ENCODE measurements around the gene ANKRD37. TPM values are rescaled to one million over a fixed set of nuclear protein-coding genes. Genes with fewer than 3 reads are reported as not detected.

The ANKRD37 gene
- total RNA-seq, 1 donor from 2014 or later, result 4.2 TPM

GRCh38 chr4:185379326-185380295 is 17.0 kb upstream of the ANKRD37 start:
- TF ChIP-seq CTCF (IDR thresholded peaks at IDR 0.05), result no peak
- peaks cover 46% of the 10 kb centered on the region for H3K36me3 Mint-ChIP-seq (ENCODE audit: unreplicated experiment)
- H3K9me3 Mint-ChIP-seq (ENCODE audit: unreplicated experiment), result peaks cover 13% of the 10 kb centered on the region
- no peaks in the 10 kb centered on the region for H3K27me3 Mint-ChIP-seq (ENCODE audit: unreplicated experiment)
- no peak for DNase-seq (ENCODE audit: extremely low spot score, unreplicated experiment)
- H3K4me1 Mint-ChIP-seq (ENCODE audit: unreplicated experiment), result peaks cover 3% of the 10 kb centered on the region
- H3K4me3 Mint-ChIP-seq (ENCODE audit: unreplicated experiment), result no peak overlapping the region
- no peak overlapping the region for H3K27ac Mint-ChIP-seq (ENCODE audit: unreplicated experiment)

- peaks cover 44% of the 10 kb centered on the region for H3K36me3 Mint-ChIP-seq (ENCODE audit: unreplicated experiment)
- no peak overlapping the region for H3K4me3 Mint-ChIP-seq (ENCODE audit: unreplicated experiment)
- no peaks in the 10 kb centered on the region for H3K27me3 Mint-ChIP-seq (ENCODE audit: unreplicated experiment)
- H3K27ac Mint-ChIP-seq (ENCODE audit: unreplicated experiment), result no peak overlapping the region
- DNase-seq (ENCODE audit: extremely low spot score, unreplicated experiment), result no peak
- H3K9me3 Mint-ChIP-seq (ENCODE audit: unreplicated experiment), result peaks cover 13% of the 10 kb centered on the region
- no peak for TF ChIP-seq CTCF (IDR thresholded peaks at IDR 0.05)
- H3K4me1 Mint-ChIP-seq (ENCODE audit: unreplicated experiment), result peaks cover 9% of the 10 kb centered on the region
Measured at GRCh38 chr4:185380320-185380719, 16.3 kb upstream of the ANKRD37 start.

GRCh38 chr4:185381288-185382196 is 15.1 kb upstream of the ANKRD37 start:
- no peak for DNase-seq (ENCODE audit: extremely low spot score, unreplicated experiment)
- Mint-ChIP-seq H3K9me3 (ENCODE audit: unreplicated experiment) (peaks cover 13% of the 10 kb centered on the region), H3K4me3 (ENCODE audit: unreplicated experiment) (no peak overlapping the region), H3K27me3 (ENCODE audit: unreplicated experiment) (no peaks in the 10 kb centered on the region), H3K4me1 (ENCODE audit: unreplicated experiment) (peaks cover 10% of the 10 kb centered on the region), H3K36me3 (ENCODE audit: unreplicated experiment) (peaks cover 39% of the 10 kb centered on the region), H3K27ac (ENCODE audit: unreplicated experiment) (no peak overlapping the region)
- TF ChIP-seq CTCF (IDR thresholded peaks at IDR 0.05), result no peak

DNA sequence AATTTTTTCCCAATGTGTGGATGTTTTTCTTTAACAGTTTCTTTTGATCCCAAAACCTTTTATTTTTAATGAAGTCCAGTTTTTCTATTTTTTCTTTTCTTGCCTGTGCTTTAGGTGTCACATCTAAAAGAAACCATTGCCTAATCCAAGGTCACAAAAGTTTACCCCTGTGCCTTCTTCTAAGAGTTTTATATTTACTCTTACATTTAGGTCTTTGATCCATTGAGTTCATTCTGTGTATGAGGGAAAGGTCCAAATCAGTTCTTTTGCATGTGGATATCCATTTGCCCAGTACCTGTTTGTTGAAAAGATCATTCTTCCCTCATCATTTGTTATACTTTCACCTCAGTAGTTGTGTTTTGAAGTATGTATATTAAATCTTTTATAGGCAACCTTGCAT is 13.9 kb upstream of the ANKRD37 start:
- Mint-ChIP-seq H3K36me3 (ENCODE audit: unreplicated experiment) (peaks cover 36% of the 10 kb centered on the region), H3K4me3 (ENCODE audit: unreplicated experiment) (no peak overlapping the region), H3K9me3 (ENCODE audit: unreplicated experiment) (peaks cover 13% of the 10 kb centered on the region), H3K27me3 (ENCODE audit: unreplicated experiment) (no peaks in the 10 kb centered on the region), H3K4me1 (ENCODE audit: unreplicated experiment) (peaks cover 10% of the 10 kb centered on the region), H3K27ac (ENCODE audit: unreplicated experiment) (no peak overlapping the region)
- no peak for TF ChIP-seq CTCF (IDR thresholded peaks at IDR 0.05)
- DNase-seq (ENCODE audit: extremely low spot score, unreplicated experiment), result no peak
